ENCODE results near the gene FEM1C.

The FEM1C gene

GRCh38 chr5:115472271-115473025 is 72.1 kb downstream of the FEM1C start:
- peak in 2 of 3 experiments; percentile 3 to 24 for DNase-seq

- DNase-seq, result no peak
These were observed 73.1 kb downstream of the FEM1C start for GRCh38 chr5:115471345-115472063.

GRCh38 chr5:115470921-115471320 is 73.7 kb downstream of the FEM1C start:
- DNase-seq, result no peak
